ENCODE data around the gene CREG1.
"Not testable (repeated sequence)": the region's sequence is repeated elsewhere in the genome, so short reads cannot be mapped to it uniquely, and the experiment has no call there.

Gene CREG1

DNA sequence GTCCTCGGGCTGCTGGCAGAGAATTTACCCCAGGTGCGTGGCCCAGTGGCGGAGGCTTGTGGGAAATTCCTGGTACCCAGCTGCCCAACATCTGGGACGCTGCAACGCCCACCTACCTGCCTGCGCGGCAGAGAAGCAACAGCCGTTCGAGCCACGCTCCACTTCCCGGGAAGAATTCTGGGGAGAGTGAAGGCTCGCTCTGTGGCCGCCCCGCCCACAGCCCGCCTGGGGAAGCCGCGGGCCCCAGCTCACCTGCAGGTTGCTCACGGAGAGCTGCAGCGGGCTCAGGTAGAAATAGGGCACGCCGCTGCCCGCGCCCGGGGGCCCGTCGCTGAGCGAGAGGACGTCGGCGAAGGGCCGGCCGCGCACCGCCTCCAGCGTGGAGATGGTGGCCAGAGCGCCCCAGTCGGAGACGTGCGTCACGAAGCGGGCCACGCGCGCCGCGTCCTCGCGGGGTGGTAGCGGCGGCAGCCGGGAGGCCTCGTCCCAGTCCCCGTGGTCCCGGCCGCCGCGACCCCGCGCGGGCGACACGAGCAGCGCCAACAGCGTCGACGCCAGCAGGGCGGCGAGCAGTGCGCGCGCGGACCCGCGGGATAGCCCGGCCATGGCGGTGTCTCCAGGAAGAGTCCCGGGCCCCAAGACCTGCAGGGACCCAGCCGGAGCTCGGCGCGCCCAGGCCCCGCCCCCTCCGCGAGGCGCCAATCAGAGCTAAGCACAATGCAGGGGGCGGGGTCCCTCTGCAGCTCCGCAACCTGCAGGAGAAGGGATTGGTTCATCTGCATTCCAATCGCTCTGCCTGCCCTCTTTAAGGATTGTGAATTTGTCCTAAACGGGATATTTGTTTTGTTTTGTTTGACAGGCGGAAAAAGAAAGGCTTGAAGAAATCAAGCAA, at the start of gene CREG1:
TSS of gene CREG1 (minus strand) at position 627 of the 892 bp plus-strand sequence.
- peak; percentile 28 for DNase-seq

DNA sequence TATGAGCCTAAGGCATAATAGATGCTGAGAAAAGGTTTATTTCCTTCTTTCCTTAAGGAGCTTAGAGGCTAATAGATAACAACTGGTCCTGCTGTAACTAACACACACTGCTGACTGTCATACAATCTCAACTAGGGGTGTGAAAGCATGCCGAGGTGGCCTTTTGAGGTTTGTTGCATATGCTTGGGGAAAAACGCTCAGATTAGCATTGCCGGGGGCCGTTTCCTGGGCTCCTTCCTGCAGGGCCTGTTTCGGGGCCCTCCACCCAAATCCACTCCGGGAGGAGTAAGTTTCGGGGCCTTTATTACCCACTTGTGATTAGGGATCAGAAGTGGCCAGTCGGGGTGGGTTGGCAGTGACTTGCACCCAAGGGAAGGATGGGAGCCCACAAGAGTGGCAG, 49.3 kb upstream of the CREG1 start:
- DNase-seq: no peak

DNA sequence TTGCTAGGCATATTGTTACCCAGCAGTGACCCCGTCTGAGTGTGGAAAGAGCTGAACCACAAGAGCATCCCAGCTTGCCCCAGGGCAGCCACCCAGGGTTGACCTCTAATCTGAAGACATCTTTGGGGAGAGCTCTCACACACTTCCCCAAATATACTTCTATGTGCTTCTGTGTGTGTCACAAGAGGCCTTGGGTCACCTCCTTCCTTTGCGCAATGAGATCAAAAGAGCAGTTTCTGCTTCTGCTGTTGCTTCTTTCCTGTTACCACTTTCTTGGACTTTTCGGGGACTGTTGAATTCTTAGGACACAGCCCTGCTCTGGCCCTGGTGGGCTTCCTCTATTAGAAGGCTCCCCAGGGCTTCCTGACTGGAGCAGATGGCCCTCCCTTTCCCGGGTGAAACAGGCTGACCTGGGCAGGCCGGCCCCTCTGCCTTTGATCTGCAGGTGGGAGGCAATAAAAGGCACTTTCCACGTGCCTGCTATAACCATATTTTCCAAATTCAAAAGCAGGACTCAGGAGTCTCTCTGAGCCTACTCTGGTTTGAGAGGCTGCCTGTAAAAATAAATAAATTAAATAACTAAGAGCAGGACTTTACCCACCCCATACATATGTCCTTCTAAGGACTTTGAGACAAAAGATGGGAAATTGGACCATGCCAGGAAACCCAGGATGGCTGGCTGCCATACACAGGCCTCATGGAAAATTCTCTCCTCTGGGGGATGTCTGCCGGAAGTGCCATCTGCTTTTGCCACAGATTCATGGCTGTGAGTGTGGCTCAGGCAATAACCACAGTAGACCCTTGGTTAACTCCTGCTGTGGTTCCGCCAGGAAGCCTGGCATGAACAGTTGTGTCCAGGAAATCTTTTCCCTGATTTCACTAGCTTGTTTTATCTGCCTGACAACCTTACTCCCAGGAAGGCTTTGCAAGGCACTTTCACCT, 48.2 kb upstream of the CREG1 start:
- no peak for DNase-seq

DNA sequence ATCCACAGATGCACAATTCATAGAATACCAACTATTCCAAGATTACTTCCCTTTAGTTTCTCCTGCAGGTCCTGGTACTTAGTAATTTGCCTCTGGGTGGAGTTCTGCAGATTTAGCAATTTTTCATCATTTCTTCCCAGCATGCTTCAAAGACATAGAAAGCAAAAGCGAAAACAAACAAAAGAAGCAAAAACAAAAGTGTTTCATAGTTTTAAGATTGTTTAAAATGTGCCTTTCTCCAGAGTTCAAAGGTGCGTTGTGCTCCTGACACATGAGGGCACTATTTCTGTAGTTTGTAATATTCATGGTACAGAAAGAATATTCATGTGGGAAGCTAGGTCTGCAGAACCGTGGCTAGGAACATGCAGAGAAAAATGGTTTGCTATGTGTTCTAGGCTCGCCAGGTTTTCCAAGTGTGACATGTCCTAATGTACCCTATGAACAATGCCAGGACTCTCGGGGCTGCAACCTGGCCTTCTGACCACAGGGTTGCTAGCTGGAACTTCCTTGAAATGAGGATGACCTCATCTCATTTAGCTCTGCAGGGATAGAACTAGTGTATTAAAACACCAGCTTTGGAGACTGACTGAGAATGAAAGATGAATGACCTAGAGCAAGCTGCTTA, 46.5 kb upstream of the CREG1 start:
- DNase-seq: no peak

DNA sequence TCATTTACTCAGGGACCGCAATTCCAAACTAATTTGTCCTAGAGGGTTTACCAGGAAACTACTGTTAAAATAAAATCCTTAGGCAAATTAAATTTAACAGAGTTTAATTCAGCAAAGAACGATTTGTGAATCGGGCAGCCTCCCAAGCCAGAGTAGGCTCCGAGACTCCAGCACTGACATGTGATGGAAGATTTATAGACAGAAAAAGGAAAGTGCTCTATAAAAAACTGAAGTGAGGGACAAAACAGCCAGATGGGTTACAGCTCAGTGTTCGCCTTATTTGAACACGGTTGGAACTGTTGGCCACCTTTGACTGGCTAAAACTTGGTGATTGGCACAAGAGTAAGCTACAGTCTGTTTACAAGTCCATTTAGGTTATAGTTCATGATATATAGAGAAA, 41.3 kb upstream of the CREG1 start:
- no peak for DNase-seq

DNA sequence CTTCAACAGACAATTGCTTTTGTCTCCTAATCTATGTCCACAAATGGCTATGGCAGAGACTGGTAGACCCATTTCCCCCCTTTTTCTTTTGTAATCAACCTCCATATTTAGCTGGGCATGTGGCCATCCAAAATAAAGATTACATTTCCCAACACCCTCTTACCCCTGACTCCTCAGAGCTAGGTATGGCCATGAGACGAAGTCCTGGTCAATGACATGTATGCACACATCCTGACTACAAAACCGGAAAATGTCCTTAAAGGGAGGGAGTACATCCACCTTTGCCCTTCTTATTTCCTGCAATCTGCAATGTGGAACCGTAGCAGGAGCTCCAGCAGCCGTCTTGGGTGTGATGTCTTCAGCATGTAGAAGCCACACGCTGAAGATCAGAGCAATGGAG, 40.3 kb upstream of the CREG1 start:
- DNase-seq: no peak

DNA sequence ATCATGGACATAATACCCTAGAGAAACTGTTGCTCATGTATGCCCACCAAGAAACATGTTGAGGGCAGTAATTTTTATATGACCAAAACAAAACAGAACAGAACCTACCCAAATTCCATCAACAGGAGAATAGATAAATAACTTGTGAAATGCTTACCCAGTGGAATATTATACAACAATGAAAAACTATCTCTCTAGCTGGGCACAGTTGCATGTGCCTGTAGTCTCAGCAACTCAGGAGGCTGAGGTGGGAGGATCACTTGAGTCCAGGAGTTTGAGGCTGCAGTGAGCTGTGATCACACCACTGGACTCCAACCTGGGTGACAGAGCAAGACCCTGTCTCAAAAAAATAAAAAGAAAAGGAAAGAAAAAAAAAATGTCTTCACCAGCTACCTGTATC, 38.9 kb upstream of the CREG1 start:
- no peak for DNase-seq

DNA sequence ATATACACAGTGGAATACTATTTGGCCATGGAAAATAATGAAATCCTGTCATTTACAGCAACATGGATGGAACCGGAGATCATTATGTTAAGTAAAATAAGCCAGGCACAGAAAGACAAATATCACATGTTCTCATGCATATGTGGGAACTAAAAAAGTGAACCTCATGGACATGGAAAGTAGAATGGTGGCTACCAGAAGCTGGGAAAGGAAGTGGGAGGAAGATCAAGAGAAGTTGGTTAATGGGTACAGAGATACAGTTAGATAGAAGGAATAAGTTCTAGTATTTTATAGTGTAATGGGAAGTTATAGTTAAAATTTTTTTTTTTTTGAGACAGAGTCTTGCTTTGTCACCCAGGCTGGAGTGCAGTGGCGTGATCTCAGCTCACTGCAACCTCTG, 34.8 kb upstream of the CREG1 start:
- DNase-seq: no peak

DNA sequence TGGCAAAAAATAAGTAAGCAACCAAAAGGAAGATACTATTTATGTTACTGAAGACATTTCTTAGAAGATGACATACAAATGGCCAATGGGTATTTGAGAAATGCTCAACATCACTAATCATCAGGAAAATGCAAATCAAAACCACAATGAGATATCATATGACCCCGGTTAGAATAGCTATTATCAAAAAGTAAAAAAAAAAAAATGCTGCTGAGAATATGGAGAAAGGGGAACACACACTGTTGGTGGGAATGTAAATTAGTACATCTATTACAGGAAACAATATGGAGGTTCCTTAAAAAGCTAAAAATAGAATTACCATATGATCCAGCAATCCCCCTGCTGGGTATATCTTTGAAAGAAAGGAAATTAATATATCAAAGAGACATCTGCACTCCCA, 34.3 kb upstream of the CREG1 start:
- no peak for DNase-seq

DNA sequence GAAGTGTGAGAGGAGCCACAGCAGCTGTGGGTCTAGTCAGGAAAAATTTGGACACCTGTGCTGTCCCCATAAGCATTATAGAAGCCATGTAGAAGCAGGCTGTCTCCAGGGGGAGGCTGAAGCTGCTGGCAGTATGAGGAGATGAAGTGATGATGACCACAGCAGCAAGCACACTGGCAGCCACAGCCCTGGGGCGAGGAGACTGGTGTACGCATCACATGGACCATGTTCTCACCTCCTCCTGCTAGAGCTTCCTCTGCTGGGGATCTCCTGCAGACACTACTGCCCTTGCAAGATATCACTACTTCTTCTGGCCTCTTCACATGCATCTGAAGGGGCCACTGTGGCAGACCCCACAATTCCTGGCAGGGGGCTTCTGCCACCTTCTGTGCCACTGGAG, 33.8 kb upstream of the CREG1 start:
- DNase-seq: no peak

DNA sequence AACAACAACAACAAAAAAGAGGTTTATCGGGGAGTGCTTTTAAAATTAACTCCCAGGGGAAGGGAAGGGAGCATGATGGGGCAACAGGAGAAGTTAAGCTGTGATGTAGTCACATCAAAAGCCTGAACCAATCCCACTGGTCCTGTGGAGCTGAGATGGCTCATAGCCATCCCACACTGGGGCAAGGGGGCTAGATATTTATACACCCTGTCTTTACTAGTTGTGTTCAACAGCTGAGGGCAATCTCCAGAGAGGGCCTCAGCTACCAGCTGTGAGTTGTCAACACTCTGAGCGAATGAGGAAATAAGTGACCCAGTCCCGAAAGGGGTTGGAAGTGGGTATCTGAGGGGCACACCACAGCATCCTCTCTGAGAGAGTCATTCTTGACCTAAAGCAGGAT, 31.0 kb upstream of the CREG1 start:
- DNase-seq: no peak

DNA sequence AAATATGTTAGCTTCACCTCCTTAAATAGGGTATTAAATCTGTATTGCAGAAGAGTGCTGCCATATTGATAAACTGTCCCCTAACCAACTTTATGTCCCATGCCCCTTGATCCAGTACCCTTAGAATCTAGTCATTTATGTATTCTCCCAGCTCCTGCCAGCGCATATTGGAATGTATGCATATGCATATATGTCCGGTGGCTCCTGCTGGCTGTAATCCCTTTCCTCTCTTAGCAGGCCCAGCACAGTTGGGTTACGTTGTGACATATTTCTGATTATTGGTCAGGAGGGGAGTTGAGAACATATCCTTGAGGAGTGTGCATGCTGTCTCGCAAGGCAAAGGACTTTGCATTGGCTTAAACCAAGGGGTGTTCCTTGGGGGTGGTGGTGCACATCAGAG, 29.2 kb upstream of the CREG1 start:
- DNase-seq: no peak

DNA sequence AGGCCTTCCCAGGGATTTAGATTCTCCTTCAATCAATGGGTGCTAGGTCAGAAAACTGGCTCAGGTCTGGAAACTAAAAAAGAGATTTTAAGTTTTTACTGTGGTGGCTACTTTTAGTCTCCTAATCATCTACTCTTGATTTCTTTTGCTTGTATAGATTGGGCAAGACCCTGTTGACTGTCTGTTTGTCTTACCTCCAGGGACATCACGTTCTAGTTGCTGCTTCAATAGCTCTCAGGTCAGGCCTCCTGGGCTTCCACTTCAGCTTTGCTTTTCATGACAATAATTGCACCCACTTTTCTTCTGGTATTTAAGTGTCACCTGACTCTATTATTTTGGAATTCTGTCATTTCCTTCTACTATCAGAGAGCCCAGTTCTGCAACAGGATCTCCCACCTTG, 28.5 kb upstream of the CREG1 start:
- DNase-seq: no peak

DNA sequence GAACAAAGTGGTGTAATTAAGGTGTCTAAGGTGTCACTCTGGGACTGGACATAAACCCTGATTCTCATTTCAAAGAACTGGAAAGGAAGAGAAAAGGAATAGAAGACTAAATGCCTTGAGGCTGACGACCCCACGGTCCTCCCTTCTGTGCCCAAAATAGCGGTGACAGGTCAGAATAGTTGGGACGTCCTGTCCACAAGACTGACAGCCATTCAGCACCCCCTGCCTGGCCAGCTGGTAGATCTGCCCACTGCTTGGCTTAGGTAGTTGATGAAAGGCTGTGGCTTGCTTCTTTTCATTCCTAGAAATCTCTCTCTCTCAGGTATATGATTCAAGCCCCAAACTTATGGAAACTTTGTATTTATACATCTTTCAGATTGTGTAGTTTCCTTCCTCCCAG, 26.4 kb upstream of the CREG1 start:
- DNase-seq: no peak

DNA sequence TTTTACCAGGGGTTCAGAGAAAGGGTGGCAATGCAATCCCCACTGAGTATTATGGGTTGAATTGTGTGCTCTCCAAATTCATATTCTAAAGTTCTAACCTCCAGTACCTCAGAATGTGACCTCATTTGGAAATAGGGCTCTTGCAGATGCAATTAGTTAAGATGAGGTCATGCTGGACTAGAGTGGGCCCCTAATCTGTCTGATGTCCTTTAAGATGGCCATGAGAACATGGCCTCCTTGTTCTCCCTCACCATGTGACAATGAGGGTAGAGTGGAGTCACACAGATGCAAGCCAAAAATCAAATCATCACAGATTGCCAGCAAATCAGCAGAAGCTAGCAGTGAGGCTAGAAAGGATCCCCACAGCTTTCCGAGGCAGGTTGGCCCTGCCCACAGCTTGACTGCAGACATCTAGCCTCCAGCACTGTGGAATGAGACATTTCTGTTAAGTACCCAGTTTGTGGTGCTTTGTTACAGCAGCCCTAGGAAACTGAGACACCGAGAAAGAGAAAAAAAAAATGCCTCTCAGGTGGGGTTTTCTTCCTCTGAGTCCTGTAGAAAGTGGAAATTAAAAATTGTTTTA, 25.5 kb upstream of the CREG1 start:
- no peak for DNase-seq

DNA sequence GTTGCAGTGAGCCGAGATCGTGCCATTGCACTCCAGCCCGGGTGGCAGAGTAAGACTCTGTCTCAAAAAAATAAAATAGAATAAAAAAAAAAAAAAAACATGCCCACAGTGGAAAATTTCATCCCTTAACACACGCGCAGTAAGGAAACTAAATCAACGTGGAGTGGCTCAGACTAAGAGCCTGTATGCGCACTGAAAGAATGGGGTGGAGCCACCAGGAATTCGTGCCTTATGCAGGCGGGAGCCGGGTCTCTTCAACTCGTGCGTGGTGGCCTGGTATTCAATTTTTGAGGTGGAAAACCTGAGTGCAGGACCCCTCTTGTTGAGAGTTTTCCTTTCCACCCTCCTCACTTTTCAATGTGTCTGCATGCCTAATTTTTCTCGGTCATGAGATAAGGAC, 22.1 kb upstream of the CREG1 start:
- DNase-seq: no peak

DNA sequence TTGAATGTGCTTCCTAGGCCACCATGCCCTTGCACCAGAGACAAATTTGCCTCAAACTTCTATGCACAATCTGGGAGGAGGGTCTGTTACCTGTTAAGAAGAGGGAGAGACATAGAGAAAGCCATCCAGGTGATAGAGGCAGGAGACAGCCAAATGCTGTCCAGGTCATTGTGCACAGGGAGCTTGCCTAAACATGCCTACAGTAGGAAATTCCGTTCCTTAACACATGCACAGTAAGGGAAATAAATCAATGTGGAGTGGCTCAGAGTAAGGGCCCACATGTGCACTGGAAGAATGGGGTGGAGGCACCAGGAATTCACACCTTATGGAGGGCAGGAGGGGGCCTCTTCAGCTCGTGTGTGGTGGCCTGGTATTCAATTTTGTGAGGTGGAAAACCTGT, 19.5 kb upstream of the CREG1 start:
- DNase-seq: no peak

DNA sequence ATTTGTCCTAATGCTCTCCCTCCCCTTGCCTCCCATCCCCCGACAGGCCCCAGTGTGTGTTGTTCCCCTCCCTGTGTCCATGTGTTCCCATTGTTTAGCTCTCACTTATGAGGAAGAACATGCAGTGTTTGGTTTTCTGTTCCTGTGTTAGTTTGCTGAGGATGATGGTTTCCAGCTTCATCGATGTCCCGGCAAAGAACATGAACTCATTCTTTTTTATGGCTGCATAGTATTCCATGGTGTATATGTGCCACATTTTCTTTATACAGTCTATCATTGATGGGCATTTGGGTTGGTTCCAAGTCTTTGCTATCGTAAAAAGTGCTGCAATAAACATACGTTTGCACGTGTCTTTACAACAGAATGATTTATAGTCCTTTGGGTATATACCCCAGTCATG, 17.1 kb upstream of the CREG1 start:
- DNase-seq: not testable (repeated sequence)

DNA sequence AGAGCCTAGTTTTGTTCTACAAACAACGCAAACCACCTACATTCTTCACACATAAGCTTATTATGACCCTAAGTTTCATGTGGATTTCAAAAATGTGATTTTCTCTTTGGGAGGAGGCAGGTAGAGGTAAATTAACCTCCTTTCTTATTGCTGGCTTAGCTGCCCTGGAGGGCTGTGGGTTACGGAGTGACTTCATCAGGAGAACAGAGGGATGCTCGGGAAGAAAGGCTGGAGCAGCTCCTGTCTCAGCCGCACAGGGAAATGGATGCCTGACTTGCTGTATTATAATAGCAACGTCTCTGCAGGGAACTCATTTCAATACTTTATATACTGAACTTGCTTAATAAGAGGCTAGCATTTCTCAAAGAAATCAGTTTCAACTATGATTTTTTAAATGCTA, 14.1 kb upstream of the CREG1 start:
- DNase-seq: no peak

DNA sequence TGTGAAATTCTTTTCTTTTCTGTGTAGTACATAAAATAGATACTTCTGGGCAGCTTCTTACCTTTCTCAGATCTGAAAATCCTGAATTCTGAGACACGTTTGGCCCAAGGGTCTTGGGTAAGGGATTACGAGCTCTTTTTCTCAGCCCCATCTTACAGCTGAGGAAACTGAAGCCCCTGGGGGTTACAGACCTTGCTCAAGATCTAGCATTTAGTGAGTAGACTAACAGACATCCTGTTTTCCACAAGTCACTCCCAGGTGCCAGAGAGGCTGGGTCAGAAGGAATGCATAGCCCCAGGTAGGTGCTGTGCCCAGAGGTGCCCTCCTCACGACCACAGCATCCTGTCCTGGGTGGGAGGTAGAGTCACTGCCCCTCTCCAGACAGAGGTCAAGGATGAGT, 13.2 kb upstream of the CREG1 start:
- no peak for DNase-seq

DNA sequence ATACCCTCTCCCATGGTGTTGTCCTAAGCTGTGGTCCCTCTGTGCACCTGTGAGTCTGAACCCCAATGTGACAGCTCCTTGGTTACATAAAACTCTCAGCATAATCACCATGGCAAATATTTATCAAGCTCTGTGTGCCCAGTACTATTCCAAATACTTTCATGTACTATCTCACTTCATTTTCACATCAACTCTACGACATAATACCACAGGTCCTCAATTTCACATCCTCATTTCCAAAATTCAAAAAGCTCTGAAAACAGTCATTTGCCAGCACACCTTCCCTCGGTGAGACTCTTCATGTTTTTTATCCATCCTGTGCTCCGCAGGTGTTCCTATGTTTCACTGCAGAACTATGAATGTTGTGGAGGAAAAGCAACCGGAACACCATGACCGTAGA, 12.4 kb upstream of the CREG1 start:
- no peak for DNase-seq

DNA sequence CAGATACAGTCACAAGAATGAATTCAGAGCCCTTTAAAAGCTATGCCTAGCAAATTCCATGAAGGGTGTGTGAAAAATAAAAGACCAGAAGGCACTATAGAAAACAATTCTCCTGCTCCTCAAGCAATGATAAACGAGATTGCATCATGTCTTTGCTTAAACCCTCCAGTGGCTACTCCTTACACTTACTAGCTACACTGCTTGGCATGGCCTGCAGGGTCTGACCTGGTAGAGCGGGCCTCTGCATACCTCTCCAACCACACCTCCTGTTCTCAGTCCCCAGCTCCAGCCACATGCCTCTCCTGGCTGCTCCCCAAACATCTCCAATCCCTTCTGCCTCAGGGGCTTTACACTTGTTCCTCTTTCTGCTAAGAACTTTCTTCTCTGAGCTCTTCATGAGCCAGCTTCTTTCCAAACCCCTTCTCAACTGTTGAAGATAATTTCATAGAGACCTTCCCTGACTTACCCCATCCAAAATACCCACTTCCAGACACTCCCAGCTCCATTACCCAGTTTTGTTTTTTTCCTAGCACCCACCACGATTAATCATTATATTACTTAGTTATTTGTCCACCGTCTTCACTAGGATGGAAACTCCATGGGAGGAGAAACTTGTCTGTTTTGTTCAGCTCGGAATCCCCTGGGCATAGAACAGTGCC, 11.2 kb upstream of the CREG1 start:
- no peak for DNase-seq
